HG02678 (cell line): ENCODE results near the gene LSM5.

Source experiments
- ATAC-seq: cut with Tn5 transposase; IDR thresholded peaks from one replicate; pipeline ENCODE4 v1.9.1; 2021; ENCODE audit warnings: mild to moderate bottlenecking, moderate library complexity; ENCODE audit not compliant: unreplicated experiment

LSM5 gene

DNA sequence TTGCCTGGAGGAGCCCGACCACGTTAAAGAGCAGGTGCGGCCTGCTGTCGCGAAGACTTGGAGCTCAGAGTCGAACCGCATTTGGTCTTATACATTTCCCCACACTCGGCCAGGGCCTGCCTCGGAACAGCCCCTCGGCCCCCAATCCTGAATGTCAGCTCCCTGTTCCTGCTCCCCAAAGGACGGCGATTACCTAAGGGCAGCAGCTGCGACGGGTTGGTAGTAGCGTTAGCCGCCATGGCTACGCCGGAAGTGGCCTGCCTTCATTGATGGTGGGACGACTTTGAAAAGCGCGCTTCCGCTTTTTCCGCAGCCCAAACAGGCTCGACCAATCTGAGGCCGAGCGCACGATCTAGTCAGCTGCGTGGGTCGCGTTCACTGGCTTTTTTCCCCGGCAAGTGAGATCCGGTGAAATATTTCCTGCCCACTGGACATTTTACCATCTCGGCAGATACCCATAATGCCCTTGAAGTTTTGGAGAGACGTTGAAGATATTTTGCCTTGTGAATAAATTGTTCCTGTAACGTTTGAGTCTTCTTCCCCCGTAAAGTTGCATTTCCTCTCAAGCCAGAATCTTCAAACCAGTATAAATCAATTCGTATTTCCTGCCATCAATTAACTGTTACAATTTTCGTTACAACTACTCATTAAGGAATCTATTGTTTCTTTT is at the start of gene LSM5:
Gene LSM5 (minus strand): TSS at position 254 of the 670 bp plus-strand sequence. CDS start 15 bp downstream, at position 239.
- ATAC-seq, result peak; percentile 88

- no peak for ATAC-seq
These were observed 49.2 kb upstream of the LSM5 start for GRCh38 chr7:32539366-32539765.

DNA sequence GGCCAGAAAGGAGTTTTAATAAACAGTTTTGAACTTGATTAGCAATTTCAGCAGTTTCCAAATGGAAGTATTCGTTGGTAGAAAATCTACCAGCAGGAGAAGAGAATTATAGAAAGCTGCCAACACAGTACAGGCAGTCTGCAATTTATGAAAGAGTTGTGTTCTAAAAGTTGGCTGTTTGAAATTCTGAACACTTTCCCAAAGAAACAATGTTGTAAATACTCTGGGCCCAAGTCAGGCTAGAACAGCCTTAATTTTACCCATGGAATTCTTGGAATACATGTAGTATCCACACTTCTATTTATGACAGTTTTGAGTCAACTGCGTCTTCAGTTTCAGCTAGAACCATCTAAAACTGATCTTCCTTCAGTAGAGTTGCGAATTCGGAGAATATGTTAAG is 47.6 kb upstream of the LSM5 start:
- ATAC-seq, result no peak

DNA sequence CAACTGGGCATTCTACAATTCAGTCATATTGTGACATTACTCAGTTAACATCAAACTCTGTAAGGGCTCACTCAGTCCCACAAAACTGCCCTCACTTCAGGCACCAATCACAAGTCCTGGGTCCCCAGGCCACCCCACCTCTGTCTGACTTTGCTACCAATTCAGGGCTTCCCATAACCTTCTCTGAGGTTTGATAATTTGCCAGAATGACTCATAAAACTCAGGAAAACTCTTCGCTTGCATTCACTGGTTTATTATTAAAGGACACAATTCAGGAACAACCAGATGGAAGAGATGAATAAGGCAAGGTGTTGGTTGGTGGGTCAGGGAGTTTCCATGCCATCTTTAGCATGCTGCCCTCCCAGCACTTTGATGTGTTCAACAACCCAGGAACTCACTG is 46.4 kb upstream of the LSM5 start:
- no peak for ATAC-seq

DNA sequence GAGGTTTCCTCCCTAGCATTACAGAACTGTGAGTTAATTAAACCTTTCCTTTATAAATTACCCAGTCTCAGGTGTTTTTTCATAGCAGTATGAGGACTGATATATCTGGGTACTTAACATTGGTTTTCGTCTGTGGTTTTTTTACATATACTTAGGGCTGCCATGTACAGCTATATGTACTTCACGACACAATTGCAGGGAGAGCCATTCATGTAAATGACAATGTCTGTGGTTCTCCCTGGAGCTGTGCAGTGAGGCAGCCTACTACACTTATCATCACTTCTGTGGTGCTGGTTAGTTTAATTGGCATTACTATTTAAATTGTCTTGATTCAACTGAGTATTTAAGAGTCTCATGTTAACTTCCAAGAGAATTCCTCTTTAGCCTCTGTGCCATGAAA is 45.8 kb upstream of the LSM5 start:
- ATAC-seq, result no peak

DNA sequence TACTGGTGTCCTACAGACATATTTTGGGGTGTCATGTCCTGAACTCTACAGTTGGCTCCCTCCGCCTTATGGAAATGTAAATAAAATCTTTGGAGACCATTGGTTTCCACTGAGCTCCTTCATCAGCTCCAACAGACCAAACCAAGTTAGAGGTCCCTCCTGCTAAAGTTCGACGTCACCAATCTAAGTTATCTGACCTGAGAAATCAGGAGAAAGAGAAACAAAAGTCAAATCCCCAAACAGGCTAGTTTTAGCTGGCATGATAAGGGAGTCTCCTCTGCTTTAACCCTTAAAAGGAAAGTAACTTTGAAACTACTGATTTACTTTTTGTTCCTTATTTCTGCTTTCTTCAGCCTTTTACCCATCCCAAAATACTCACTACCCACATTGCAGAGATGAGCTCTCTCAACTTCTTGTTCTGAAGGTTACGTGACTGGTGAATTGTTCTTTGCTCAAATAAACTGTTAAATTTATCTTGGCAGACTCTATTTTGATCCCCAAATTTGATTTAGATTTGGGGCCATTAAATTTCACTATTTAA is 45.1 kb upstream of the LSM5 start:
- ATAC-seq, result no peak

DNA sequence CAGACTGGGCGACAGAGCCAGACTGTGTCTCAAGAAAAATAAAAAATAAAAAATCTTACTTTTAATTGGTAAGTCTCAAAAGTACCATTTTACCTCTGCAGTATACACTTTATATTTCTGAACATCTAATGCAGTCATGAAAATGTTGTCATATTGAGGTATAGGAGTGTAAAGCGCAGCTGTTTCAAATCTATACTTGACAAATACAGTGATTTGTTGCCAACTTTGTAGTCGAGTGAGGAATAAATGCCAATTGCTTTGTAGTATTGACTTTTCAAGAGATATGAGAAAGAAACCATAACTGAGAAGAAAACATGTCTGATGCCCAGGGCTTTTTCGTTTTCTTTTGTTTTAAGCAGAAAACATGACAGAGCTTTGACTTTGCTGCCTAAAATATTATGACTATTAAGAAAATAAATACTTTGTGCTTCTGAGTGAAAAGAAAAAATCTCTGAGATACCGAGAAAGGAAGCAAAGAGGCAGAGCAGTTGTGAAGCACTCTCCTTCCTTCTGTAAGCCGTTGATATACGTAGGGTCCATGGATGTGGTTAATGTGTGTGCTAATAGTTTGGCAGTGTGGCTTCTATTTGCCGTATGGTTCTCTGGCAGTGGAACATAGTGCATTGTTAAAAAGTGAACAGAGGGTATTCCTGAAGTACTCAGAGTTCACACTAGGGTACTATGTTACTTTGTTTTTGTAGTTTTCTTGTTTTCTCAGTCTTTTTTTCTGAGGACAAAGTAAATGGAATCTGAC is 43.3 kb upstream of the LSM5 start:
- ATAC-seq, result no peak

DNA sequence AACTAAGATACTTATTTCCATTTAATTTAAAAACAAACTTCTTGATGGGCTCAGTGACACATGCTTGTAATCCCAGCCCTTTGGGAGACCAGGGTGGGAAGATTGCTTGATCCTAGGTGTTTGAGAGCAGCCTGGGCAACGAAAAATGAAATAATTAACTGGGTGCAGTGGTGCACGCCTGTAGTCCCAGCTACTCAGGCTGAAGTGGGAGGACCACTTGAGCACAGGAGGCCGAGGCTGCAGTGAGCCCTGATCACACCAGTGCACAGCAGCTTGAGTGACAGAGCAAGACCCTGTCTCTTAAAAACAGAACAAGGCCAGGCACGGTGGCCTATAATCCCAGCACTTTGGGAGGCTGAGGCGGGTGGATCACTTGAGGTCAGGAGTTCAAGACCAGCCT is 42.5 kb upstream of the LSM5 start:
- ATAC-seq, result no peak

DNA sequence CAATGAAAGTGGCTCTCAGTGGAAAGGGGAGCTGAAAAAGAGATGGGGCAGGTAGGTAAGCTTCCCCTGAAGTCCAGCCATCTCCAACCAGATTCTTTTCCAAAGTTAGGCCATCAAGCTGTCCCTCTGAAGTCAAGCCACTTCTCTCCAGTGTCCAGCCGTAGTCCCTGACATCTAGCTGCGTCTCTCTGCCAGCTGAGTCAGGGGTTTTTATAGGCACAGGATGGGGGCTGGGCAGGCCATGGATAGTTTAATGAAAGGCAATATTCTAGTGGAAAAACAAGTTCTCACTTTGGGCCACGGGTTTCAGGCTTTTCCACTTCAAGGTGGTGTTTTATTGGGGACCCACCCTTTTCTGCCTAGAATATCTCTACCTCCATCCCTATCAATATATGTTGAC is 41.9 kb upstream of the LSM5 start:
- no peak for ATAC-seq

DNA sequence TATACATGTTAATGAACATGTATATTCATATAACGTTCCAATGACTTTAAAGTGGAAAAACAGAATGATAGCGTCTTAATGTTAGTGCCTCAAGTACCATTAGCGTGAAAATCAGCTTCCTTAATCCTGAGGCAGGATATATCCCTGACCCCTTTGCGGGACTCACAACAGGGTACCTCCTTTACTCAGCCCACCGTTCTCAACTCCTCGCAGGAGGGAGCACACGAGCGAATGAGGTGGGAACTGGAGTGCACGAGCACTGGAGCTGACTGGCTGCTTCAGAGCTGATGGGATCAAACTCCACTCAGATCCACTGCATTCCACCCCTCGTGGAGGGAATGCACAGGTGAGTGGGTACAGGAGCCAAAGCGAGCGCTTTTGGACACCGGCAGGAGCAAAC is 41.2 kb upstream of the LSM5 start:
- ATAC-seq, result no peak

DNA sequence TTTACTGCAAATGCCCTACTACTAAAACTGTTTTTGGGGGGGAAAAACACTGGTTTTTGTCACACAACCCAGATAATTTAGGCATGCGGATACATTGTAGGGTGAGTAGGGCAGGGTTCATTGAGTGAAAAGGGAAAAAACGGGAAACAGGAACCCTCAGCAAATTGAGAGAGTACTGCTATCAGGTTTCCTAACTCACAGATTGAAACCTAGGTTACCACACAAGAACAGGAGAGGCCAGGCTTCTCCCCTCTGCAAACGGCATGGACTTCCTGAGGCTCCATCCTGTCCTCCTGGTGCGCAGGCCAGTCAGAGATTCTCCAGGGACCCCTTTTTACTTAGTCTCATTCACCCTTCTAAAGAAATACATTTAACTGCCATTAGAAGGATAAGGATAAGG is 35.7 kb upstream of the LSM5 start:
- ATAC-seq, result no peak

GRCh38 chr7:32524631-32525030 is 34.5 kb upstream of the LSM5 start:
- ATAC-seq, result no peak

- ATAC-seq, result no peak
These were observed 32.8 kb upstream of the LSM5 start for GRCh38 chr7:32522746-32523530.

GRCh38 chr7:32519763-32520162 is 29.6 kb upstream of the LSM5 start:
- ATAC-seq, result no peak

GRCh38 chr7:32518534-32519140 is 28.5 kb upstream of the LSM5 start:
- no peak for ATAC-seq

- ATAC-seq, result no peak
These were observed 26.4 kb upstream of the LSM5 start for GRCh38 chr7:32516551-32517100.

DNA sequence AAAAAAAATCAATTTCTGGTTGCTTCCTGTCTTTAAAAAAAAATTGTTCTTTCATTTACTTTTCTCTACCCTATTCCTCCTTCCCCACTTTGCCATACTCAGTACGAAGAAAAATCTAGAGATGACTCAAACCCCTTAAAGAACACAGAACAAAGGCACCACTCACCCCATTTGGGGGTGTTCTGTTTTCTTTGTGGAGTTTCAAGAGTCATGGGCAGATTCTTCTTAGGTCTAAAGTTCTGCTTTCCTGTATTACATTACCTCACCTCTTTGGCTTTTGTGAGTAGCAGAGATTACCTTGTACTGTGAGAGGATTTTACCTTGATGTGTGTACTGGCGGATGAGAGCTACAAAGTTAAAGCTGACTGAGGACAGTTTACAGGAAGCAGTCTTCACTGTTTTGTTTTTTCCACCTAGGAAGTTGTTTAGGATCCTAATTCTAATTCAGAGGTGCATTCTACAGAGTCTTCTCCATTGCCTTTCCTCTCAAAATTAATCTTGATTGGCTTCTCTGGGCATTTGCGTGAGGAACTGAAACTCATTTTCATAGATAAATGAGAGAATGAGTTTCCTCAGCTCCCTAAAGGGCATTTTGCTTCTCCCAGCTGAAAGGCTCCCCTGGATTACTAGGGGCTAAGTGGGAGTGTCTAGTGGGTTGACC is 25.8 kb upstream of the LSM5 start:
- ATAC-seq, result peak; percentile 82

DNA sequence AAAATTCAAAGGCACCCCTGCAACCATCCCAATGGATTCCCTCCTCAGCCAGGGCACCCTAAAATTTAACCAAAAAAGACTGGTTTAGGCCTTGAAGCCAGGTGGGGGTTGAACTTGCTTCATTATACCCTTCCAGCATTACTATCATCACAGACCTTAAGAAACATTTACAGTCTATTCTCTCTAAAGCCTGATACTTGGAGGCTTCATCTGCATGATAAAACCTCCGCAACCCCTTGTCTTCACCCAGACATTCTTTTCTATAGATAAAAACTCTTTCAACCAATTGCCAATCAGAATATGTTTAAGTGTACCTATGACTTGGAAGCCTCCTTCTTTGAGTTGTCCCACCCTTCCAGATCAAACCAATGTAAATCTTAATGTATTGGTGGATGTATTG is 23.0 kb upstream of the LSM5 start:
- no peak for ATAC-seq

- no peak for ATAC-seq
These were observed 21.6 kb upstream of the LSM5 start for GRCh38 chr7:32511791-32512190.

- no peak for ATAC-seq
These were observed 17.2 kb upstream of the LSM5 start for GRCh38 chr7:32507414-32507813.
